Measurements from ENCODE around the gene ZNF888.
A peak's percentile ranks its signal among the peaks of the same experiment; 100 is the strongest.
"Not testable (repeated sequence)": the region's sequence is repeated elsewhere in the genome, so short reads cannot be mapped to it uniquely, and the experiment has no call there.

The ZNF888 gene

GRCh38 chr19:52871466-52871865 is 51.8 kb downstream of the ZNF888 start:
- no peak for DNase-seq

DNA sequence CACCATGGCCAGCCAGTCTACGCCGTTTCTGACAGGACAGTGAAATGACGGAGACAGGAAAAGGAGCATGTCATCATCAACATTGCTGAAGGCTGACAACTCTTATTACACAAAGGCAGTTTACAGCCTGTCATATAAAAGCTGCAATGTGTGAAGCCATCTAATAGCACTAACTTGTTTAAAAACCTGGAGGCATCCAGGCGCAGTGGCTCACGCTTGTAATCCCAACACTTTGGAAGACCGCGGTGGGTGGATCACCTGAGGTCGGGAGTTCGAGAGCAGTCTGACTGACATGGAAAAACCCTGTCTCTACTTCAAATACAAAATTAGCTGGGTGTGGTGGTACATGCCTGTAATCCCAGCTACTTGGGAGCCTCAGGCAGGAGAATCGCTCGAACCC is 55.2 kb downstream of the ZNF888 start:
- DNase-seq, result not testable (repeated sequence)

DNA sequence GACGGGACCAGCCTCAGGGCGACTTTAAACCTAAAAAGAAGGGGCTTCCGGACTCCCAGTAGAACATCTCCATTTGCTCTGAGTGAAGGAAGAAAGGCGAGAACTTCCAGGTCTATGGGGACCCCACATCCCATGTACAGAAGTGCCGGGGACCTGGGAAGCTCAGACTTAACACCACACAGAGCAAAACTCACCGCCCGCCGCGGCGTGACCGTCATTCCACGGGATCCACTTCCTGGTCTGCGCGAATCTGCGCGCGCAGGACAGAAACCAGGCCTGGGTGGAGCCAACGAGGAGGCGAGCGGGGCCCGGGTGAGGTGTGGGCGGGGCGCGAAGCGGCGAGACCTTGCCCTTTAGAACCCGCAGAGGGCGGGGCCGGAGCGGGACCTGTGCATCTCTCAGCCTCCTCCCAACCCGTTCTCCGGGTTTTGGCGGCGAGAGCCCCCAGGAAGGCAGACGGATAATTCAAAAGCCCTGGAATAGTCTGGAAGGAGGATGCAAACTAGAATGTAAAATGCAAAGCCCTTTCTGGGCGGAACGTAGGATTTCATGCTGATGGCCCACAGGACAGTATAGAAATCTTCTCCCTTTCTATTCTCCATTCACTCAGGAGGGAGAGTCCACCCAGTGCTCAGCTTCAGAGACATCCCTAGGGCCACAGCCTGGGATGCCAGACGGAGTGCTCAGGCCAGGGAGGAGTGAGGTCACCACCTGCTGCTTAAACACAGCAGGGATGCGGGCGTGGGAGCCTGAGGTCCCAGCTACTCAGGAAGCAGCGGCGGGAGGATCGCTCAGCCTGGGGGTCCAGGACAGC is 65.6 kb downstream of the ZNF888 start, which contains the start of gene ZNF468:
ZNF468 (minus strand) TSS at position 242 of the 814 bp plus-strand sequence. CDS start 3,347 bp downstream, outside the sequence.
- DNase-seq, result peak; percentile 81

DNA sequence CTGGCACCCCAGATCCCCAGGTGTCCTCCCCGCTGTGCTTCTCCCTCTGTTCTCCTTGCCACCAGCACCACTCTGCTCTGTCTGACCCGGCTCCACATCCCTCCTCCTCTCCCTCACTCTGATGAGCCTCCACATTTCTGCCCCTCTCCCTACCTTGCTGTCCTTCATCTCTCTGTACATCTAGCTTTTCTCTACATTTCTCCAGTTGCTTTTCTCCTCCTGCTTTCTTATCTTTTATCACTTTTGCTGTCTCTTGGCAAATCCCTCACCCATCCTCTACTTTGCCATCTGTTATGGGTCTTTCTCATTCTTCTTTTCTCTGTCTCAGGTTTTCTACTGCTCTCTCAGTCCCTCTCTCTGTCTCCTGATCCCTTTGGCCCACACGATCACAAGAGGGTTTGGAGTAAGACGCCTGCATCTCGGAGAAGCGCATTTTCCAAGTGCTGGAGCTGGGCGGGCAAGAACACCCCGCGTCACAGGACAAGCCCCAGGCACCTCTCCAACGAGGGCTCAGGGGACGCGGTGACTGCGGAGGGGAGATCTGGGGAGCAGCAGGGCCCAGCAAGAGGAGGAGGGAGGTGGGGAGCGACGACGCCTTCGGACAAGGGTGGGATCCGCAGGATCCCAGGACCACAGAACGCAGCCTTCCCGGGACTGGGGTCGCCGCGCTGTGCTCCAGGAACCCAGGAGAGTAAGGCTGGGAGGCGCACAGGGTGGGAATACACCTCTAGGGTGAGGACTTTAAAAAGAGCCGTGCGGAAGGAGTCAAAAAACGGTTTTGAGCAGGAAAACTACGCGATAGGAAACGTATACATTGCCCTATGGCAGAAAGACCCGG is 66.5 kb downstream of the ZNF888 start:
- peak; percentile 34 for DNase-seq

All from left hindlimb (tissue), 1 donor.